HEK293 (cell line): ENCODE measurements around the gene UQCRQ.

Experiments
- CTCF ChIA-PET: fragments of 350-600 bp; formaldehyde crosslinking; extraction: SDS; loops from one replicate; lab custom pipeline; 2021; ENCODE audit warnings: antibody characterized with exemption; lab: Yijun Ruan, JAX
- POLR2A ChIA-PET: fragments of 300-600 bp; formaldehyde crosslinking; extraction: SDS; loops from one replicate; lab custom pipeline; 2020; ENCODE audit warnings: antibody characterized with exemption, inconsistent platforms; lab: Yijun Ruan, JAX
- H3K27ac ChIP-seq: fragments of 200-500 bp; sonication (Bioruptor generic); 2 replicates; pipeline ENCODE4 v1.5.1; 2014; ENCODE audit warnings: low read depth, low read length, control low read depth, inconsistent platforms; ENCODE audit errors: extremely low read depth
- H3K36me3 ChIP-seq, 2 experiments: fragments of 200-500 bp in 1 of 2; sonication (Bioruptor generic) in 1 of 2; 1 replicate in 1 of 2; 2 replicates in 1 of 2; pipeline ENCODE4 v1.5.1; 2014 to 2017; ENCODE audit warnings: inconsistent platforms in 2 of 2, low read length in 2 of 2; ENCODE audit not compliant: control insufficient read depth in 2 of 2, insufficient read depth in 1 of 2
- H3K4me1 ChIP-seq: fragments of 200-500 bp; sonication (Bioruptor generic); 2 replicates; pipeline ENCODE4 v1.5.1; 2014; ENCODE audit warnings: mild to moderate bottlenecking, low read length, inconsistent platforms; ENCODE audit not compliant: control insufficient read depth, insufficient read depth
- H3K4me3 ChIP-seq: 2 replicates; pipeline ENCODE4 v1.5.1; 2011; ENCODE audit warnings: low read depth, mild to moderate bottlenecking, control low read depth, low read length, moderate library complexity
- H3K9me3 ChIP-seq: fragments of 200-500 bp; sonication (Bioruptor generic); 2 replicates; pipeline ENCODE4 v1.5.1; 2014; ENCODE audit warnings: low read depth, low read length, inconsistent platforms; ENCODE audit not compliant: control insufficient read depth, insufficient read depth
- BCL11B ChIP-seq: fragments of 450-650 bp; formaldehyde crosslinking; IDR thresholded peaks from 2 replicates; pipeline ENCODE4 v1.5.1; 2016; ENCODE audit warnings: low read depth, missing biosample characterization, missing genetic modification characterization
- REPIN1 ChIP-seq: fragments of 450-650 bp; formaldehyde crosslinking; IDR thresholded peaks from 2 replicates; pipeline ENCODE4 v1.5.1; 2017; ENCODE audit warnings: missing biosample characterization, missing genetic modification characterization, low read depth
- SCRT2 ChIP-seq: fragments of 450-650 bp; formaldehyde crosslinking; IDR thresholded peaks from 2 replicates; pipeline ENCODE4 v1.5.1; 2016; ENCODE audit warnings: missing biosample characterization, missing genetic modification characterization
- ZFP37 ChIP-seq: fragments of 450-650 bp; formaldehyde crosslinking; IDR thresholded peaks from 2 replicates; pipeline ENCODE4 v1.5.1; 2016; ENCODE audit warnings: missing biosample characterization, missing genetic modification characterization
- ZNF221 ChIP-seq: fragments of 450-650 bp; formaldehyde crosslinking; IDR thresholded peaks from 2 replicates; pipeline ENCODE4 v1.5.1; 2017; ENCODE audit warnings: missing biosample characterization, missing genetic modification characterization, borderline replicate concordance
- ZNF302 ChIP-seq: fragments of 450-650 bp; formaldehyde crosslinking; IDR thresholded peaks from 2 replicates; pipeline ENCODE4 v1.5.1; 2016; ENCODE audit warnings: missing biosample characterization, missing genetic modification characterization, low read depth
- ZNF600 ChIP-seq: fragments of 450-650 bp; formaldehyde crosslinking; IDR thresholded peaks from 2 replicates; pipeline ENCODE4 v1.5.1; 2016; ENCODE audit warnings: missing biosample characterization, missing genetic modification characterization
- TF ChIP-seq, protein P1 (sequence below): fragments of 450-650 bp; formaldehyde crosslinking; IDR thresholded peaks from 2 replicates; pipeline ENCODE4 v1.5.1; 2016; ENCODE audit warnings: missing biosample characterization, missing genetic modification characterization, low read depth
- TF ChIP-seq, protein P2 (sequence below): fragments of 450-650 bp; formaldehyde crosslinking; optimal IDR thresholded peaks from 2 replicates; pipeline ENCODE3; 2016; ENCODE audit warnings: missing biosample characterization, mild to moderate bottlenecking, missing genetic modification characterization
- TF ChIP-seq, protein P3 (sequence below): fragments of 450-650 bp; formaldehyde crosslinking; IDR thresholded peaks from 2 replicates; pipeline ENCODE4 v1.5.1; 2016; ENCODE audit warnings: missing biosample characterization, missing genetic modification characterization
- TF ChIP-seq, protein P4 (sequence below): fragments of 450-650 bp; formaldehyde crosslinking; IDR thresholded peaks from 2 replicates; pipeline ENCODE4 v1.5.1; 2016; ENCODE audit warnings: missing biosample characterization, missing genetic modification characterization
- TF ChIP-seq, protein P5 (sequence below): fragments of 450-650 bp; formaldehyde crosslinking; IDR thresholded peaks from 2 replicates; pipeline ENCODE4 v1.5.1; 2016; ENCODE audit warnings: missing biosample characterization, missing genetic modification characterization

Gene UQCRQ

DNA sequence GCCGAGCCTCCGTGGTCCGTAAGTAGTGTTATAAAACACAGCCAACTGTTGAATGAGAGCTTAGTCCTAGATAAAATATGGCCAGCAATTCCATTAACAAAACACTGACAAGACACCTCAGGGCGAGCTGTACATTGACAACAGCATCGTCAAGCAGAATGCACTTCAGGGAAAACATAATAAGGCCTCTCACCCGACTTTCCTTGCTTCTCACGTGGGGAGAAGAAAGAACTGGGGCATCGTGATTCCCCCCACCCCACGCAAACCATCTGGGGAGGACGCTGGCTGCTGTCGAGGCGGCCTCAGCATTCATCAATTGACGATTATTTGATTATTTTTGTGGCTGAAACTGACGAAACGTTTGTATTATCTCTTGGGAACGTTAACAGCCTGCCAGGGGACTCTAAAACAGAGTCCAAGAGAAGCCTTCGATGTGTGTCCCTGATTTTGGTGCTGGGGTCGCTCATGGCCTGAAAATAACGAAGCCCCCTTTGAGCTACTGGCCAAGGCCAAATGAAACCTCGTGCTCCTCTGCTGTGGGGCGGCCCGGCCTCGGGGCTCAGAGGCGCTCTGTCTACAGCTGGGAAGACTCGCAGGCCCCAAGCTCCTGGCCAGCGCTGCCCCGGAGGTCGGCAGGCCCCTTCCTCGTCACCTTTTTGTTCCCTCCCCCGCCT lies 637 bp upstream of the UQCRQ start (continued):
- TF ChIP-seq REPIN1 (0 out of 2 replicates have a peak, but pooled peaks have one; percentile 32), BCL11B (tag by site-specific recombination) (0 out of 2 replicates have a peak, but pooled peaks have one; percentile 75), SCRT2 (peak; percentile 79)
- TF ChIP-seq, protein P1, sequence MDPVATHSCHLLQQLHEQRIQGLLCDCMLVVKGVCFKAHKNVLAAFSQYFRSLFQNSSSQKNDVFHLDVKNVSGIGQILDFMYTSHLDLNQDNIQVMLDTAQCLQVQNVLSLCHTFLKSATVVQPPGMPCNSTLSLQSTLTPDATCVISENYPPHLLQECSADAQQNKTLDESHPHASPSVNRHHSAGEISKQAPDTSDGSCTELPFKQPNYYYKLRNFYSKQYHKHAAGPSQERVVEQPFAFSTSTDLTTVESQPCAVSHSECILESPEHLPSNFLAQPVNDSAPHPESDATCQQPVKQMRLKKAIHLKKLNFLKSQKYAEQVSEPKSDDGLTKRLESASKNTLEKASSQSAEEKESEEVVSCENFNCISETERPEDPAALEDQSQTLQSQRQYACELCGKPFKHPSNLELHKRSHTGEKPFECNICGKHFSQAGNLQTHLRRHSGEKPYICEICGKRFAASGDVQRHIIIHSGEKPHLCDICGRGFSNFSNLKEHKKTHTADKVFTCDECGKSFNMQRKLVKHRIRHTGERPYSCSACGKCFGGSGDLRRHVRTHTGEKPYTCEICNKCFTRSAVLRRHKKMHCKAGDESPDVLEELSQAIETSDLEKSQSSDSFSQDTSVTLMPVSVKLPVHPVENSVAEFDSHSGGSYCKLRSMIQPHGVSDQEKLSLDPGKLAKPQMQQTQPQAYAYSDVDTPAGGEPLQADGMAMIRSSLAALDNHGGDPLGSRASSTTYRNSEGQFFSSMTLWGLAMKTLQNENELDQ (tag by site-specific recombination), result no peak

DNA sequence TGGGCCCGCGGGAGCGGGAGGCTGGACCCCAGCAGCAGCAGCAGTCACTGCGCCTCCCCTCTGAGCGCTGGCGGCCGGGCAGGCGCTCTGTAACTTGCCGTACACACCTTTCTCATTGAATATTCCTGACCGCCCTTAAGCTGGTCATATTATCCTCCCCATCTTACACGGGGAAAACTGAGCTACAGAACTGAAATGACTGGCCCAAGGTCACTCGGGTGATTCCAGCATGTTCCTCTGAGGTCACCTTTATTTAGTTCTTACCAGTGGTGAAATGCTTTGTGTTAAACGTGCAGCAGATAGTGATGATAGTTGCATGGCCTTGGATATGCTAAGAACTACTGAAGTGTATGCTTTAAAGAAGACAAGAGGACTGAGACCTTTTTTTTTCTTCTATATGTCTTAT lies 607 bp downstream of the UQCRQ start:
- H3K36me3 ChIP-seq, result peaks cover 13 to 42% of the 10 kb centered on the region in 2 experiments; a peak in 2 of 3 replicates
- TF ChIP-seq, protein P2, sequence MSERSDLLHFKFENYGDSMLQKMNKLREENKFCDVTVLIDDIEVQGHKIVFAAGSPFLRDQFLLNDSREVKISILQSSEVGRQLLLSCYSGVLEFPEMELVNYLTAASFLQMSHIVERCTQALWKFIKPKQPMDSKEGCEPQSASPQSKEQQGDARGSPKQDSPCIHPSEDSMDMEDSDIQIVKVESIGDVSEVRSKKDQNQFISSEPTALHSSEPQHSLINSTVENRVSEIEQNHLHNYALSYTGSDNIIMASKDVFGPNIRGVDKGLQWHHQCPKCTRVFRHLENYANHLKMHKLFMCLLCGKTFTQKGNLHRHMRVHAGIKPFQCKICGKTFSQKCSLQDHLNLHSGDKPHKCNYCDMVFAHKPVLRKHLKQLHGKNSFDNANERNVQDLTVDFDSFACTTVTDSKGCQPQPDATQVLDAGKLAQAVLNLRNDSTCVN (tag by site-specific recombination), result peak; percentile 16
- TF ChIP-seq, protein P3, sequence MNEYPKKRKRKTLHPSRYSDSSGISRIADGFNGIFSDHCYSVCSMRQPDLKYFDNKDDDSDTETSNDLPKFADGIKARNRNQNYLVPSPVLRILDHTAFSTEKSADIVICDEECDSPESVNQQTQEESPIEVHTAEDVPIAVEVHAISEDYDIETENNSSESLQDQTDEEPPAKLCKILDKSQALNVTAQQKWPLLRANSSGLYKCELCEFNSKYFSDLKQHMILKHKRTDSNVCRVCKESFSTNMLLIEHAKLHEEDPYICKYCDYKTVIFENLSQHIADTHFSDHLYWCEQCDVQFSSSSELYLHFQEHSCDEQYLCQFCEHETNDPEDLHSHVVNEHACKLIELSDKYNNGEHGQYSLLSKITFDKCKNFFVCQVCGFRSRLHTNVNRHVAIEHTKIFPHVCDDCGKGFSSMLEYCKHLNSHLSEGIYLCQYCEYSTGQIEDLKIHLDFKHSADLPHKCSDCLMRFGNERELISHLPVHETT (tag by site-specific recombination), result no peak
- peak; percentile 33; the same call in 1 of the 2 replicates for TF ChIP-seq ZNF600 (tag by site-specific recombination)
- no peak for TF ChIP-seq ZNF221 (tag by site-specific recombination)
- TF ChIP-seq, protein P4, sequence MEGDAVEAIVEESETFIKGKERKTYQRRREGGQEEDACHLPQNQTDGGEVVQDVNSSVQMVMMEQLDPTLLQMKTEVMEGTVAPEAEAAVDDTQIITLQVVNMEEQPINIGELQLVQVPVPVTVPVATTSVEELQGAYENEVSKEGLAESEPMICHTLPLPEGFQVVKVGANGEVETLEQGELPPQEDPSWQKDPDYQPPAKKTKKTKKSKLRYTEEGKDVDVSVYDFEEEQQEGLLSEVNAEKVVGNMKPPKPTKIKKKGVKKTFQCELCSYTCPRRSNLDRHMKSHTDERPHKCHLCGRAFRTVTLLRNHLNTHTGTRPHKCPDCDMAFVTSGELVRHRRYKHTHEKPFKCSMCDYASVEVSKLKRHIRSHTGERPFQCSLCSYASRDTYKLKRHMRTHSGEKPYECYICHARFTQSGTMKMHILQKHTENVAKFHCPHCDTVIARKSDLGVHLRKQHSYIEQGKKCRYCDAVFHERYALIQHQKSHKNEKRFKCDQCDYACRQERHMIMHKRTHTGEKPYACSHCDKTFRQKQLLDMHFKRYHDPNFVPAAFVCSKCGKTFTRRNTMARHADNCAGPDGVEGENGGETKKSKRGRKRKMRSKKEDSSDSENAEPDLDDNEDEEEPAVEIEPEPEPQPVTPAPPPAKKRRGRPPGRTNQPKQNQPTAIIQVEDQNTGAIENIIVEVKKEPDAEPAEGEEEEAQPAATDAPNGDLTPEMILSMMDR (tag by site-specific recombination), result peak; percentile 16; the same call in 1 of the 2 replicates
- TF ChIP-seq ZFP37 (tag by site-specific recombination), result 0 out of 2 replicates have a peak, but pooled peaks have one; percentile 11
- CTCF ChIA-PET, result interaction anchor here (0.7 to 2.0 kb wide), 3 partner anchors 10 to 121 kb away, joined by 3 to 11 read pairs (median 4); no protein-coding TSS in a partner anchor
- H3K4me3 ChIP-seq, result peak overlapping the region; percentile 96
- peaks cover 6% of the 10 kb centered on the region; the same call in 1 of the 2 replicates for H3K4me1 ChIP-seq
- POLR2A ChIA-PET, result interaction anchor here (0.7 to 2.2 kb wide), 7 partner anchors 11 to 164 kb away, joined by 3 to 12 read pairs (median 8); partner anchors contain the start of gene KIF3A
- peak overlapping the region; percentile 42 for H3K27ac ChIP-seq
- H3K9me3 ChIP-seq, result no peaks in the 10 kb centered on the region

DNA sequence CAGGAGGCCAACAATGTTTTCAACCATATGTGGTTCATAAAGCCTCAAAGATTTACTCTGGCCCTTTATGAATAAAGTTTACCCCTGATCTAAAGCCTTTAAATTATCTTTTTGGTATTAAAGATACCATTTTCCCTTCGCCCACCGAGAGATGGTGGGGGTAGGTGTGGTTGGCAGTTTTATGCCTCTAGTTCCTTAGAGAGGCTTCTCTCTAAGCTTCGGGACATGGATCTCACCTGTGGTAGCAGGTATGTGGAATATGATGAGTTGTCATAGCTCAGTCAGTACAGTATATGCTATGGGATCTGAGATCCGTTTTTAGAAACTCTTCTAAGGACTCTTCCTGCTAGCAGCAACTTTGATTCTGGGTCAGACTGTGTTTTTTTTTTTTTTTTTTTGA lies 2.3 kb downstream of the UQCRQ start:
- POLR2A ChIA-PET, result interaction anchor here (0.7 to 1.5 kb wide), 5 partner anchors 14 to 131 kb away, joined by 3 to 6 read pairs (median 4); partner anchors contain the start of genes AFF4 and KIF3A
- CTCF ChIA-PET, result interaction anchor here (1.1 to 2.0 kb wide), 2 partner anchors 15 to 39 kb away, joined by 4 to 11 read pairs; no protein-coding TSS in a partner anchor
- no peak overlapping the region for H3K4me3 ChIP-seq
- H3K4me1 ChIP-seq, result peaks cover 6% of the 10 kb centered on the region; the same call in 1 of the 2 replicates
- peaks cover 13 to 59% of the 10 kb centered on the region in 2 experiments; a peak in 2 of 3 replicates for H3K36me3 ChIP-seq
- TF ChIP-seq, protein P5, sequence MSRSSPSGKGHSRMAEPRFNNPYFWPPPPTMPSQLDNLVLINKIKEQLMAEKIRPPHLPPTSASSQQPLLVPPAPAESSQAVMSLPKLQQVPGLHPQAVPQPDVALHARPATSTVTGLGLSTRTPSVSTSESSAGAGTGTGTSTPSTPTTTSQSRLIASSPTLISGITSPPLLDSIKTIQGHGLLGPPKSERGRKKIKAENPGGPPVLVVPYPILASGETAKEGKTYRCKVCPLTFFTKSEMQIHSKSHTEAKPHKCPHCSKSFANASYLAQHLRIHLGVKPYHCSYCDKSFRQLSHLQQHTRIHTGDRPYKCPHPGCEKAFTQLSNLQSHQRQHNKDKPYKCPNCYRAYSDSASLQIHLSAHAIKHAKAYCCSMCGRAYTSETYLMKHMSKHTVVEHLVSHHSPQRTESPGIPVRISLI (tag by site-specific recombination), result peak; percentile 36; the same call in 1 of the 2 replicates
- no peak for TF ChIP-seq ZNF302 (tag by site-specific recombination)
- H3K27ac ChIP-seq, result no peak overlapping the region
- H3K9me3 ChIP-seq, result no peaks in the 10 kb centered on the region
